ENCODE measurements around the gene RYR3. TPM values are rescaled to one million over a fixed set of nuclear protein-coding genes. Genes with fewer than 3 reads are reported as not detected.
"Not testable (repeated sequence)": the region's sequence is repeated elsewhere in the genome, so short reads cannot be mapped to it uniquely, and the experiment has no call there.

RYR3 gene
- polyA plus RNA-seq, 4 donors: 4.8 to 10.1 (median 7.1) TPM

- no peak for DNase-seq (ENCODE audit: low read depth in 4 of 4, low spot score in 3 of 4)
Observed at GRCh38 chr15:33808720-33809457, 498.1 kb downstream of the RYR3 start.

- DNase-seq (ENCODE audit: low read depth in 4 of 4, low spot score in 3 of 4): no peak
Observed at GRCh38 chr15:33810073-33810595, 499.4 kb downstream of the RYR3 start.

DNA sequence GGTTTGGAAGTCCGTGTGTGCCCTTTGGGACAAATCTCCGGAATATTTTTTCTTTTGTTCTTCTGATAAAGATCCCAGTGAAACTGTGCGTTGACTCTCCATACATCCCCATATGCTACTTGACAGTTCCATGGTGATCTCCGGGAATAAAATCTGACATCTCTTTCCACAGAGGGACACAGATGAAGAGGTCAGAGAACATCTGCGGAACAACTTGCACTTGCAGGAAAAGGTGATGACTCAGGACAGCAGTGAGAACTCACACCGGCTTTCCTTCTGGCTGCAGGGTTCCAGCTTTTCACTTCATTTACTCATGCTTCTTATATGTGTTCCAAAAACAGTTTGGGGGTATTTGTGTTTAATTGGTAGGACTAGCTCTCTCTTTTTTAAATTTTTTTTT is 500.0 kb downstream of the RYR3 start:
- DNase-seq (ENCODE audit: low read depth in 4 of 4, low spot score in 3 of 4): no peak

DNA sequence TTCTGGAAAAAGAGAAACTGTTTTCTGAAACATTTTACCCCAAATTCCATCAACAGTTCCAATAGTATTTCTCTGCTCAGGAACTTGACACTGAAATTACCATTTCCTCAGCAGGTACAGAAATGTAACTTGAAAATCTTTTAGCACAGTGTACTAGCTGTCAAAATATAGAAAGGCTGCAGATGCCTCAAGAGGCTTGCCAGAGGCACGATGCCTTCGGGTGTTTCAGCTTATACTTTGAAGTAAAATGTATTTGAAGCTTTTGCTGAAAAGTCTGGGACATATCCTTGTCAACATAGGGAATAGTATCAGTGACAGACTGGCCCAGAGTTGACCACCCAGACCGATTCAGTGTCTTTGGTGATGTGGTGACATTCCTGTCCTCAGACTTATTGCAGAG is 503.1 kb downstream of the RYR3 start:
- DNase-seq (ENCODE audit: low read depth in 4 of 4, low spot score in 3 of 4): no peak

DNA sequence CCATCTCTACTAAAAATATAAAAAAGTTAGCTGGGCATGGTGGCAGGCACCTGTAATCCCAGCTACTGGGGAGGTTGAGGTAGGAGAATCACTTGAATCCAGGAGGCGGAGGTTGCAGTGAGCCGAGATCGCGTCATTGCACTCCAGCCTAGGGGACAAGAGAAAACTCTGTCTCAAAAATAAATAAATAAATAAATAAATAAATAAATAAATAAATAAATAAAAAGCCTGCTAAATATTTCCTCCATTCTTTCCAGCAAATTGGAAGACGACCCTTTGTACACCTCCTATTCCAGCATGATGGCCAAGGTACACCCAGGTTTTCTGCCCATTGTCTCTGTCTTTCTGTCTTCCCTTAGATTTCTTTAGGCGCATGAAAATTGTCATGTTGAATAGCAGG is 508.7 kb downstream of the RYR3 start:
- DNase-seq (ENCODE audit: low read depth in 4 of 4, low spot score in 3 of 4): not testable (repeated sequence)

- DNase-seq (ENCODE audit: low read depth in 4 of 4, low spot score in 3 of 4): no peak
Observed at GRCh38 chr15:33822479-33822878, 511.7 kb downstream of the RYR3 start.

- no peak for DNase-seq (ENCODE audit: low read depth in 4 of 4, low spot score in 3 of 4)
Observed at GRCh38 chr15:33823119-33823518, 512.4 kb downstream of the RYR3 start.

- no peak for DNase-seq (ENCODE audit: low read depth in 4 of 4, low spot score in 3 of 4)
Observed at GRCh38 chr15:33825453-33825852, 514.7 kb downstream of the RYR3 start.

DNA sequence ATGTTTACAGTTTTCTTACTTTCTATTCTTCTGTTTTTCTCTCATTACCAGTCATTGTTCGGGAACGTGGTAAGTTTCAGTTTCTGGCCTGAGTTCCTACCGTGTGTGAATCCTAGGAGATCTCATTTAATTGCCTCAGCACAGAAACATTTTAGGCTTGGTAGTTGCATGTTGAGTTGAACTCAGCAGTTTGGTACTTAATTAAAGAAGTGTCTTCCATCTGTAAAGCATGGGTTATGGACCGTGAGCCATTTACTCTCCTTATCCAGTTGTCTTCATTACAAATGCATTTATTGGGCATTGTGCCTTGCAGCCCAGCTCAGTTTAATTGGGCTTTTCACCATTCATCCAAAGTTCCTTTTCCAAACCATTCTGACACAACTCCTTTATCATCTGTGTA is 515.4 kb downstream of the RYR3 start:
- no peak for DNase-seq (ENCODE audit: low read depth in 4 of 4, low spot score in 3 of 4)

- no peak for DNase-seq (ENCODE audit: low read depth in 4 of 4, low spot score in 3 of 4)
Observed at GRCh38 chr15:33830351-33830750, 519.6 kb downstream of the RYR3 start.

- DNase-seq (ENCODE audit: low read depth in 4 of 4, low spot score in 3 of 4): no peak
Observed at GRCh38 chr15:33831646-33832045, 520.9 kb downstream of the RYR3 start.

- no peak for DNase-seq (ENCODE audit: low read depth in 4 of 4, low spot score in 3 of 4)
Observed at GRCh38 chr15:33834892-33835743, 524.4 kb downstream of the RYR3 start.

GRCh38 chr15:33837294-33837693 is 526.5 kb downstream of the RYR3 start:
- DNase-seq (ENCODE audit: low read depth in 4 of 4, low spot score in 3 of 4): no peak

DNA sequence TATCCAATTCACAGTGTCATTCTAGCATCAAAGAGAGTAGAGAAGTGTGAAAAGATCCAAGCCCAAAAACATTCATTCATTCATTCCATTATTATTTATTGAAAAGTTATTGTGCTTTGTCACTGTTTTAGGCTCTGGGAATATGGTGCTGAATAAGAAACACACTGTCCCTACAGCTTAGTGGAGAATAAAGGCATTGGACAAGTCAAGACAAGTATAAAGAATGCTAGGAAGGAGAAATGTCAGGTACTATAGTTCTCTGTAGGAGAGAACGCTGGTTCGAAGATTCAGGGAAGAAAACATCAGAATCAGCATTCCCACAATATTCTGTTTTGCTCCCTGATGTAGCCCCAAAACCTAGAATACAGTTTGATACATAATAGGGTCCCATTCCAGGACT is 528.8 kb downstream of the RYR3 start:
- no peak for DNase-seq (ENCODE audit: low read depth in 4 of 4, low spot score in 3 of 4)

DNA sequence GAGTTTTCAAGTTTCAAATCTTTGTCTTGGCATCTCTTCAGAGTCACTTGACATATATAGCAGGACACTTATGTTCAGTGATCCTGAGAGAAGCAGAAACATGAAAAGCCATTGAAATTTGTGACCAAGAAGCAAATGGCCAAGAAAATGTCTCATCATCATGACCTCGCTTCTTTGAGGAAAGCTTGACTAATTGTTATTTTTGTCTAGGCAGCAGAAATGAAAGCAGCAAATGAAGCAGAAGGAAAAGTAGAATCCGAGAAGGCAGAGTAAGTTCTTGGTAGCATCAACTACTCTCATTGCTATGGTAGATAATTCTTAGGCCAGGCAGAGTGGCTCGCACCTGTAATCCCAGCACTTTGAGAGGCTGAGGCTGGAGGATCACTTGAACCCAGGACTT is 529.8 kb downstream of the RYR3 start:
- no peak for DNase-seq (ENCODE audit: low read depth in 4 of 4, low spot score in 3 of 4)

GRCh38 chr15:33844186-33844585 is 533.4 kb downstream of the RYR3 start:
- DNase-seq (ENCODE audit: low read depth in 4 of 4, low spot score in 3 of 4): no peak

GRCh38 chr15:33844597-33844996 is 533.8 kb downstream of the RYR3 start:
- DNase-seq (ENCODE audit: low read depth in 4 of 4, low spot score in 3 of 4): no peak

GRCh38 chr15:33846142-33846541 is 535.4 kb downstream of the RYR3 start:
- no peak for DNase-seq (ENCODE audit: low read depth in 4 of 4, low spot score in 3 of 4)

- no peak for DNase-seq (ENCODE audit: low read depth in 4 of 4, low spot score in 3 of 4)
Observed at GRCh38 chr15:33846862-33847261, 536.1 kb downstream of the RYR3 start.

DNA sequence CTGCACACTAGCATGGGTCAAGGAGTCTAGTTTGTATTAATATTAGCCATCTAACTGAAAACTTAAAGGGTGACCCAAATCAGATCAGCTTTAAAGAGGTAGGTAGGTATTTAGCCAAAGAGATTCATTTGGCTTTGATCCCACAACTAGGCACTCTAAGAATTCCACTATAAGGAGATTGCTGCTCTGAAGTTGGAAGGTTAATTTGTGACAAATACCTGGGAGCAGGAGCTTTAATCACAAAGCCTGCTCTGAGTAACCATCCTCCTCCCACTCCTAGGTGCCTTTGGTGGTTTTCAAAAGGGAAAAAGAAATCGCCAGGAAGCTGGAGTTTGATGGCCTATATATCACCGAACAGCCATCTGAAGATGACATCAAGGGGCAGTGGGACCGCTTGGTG is 537.2 kb downstream of the RYR3 start:
- DNase-seq (ENCODE audit: low read depth in 4 of 4, low spot score in 3 of 4): no peak

GRCh38 chr15:33851079-33851478 is 540.3 kb downstream of the RYR3 start:
- DNase-seq (ENCODE audit: low read depth in 4 of 4, low spot score in 3 of 4): no peak

GRCh38 chr15:33852094-33852493 is 541.3 kb downstream of the RYR3 start:
- DNase-seq (ENCODE audit: low read depth in 4 of 4, low spot score in 3 of 4): no peak

Measured in right renal pelvis (tissue), 4 donors.